Thymus (tissue), 11 donors: ENCODE measurements around the gene RBM43. TPM values are rescaled to one million over a fixed set of nuclear protein-coding genes. Genes with fewer than 3 reads are reported as not detected.
"Not testable (repeated sequence)": the region's sequence is repeated elsewhere in the genome, so short reads cannot be mapped to it uniquely, and the experiment has no call there.

Experiments
- DNase-seq, 9 donors: peaks; one replicate each; pipeline ENCODE4 v3.0.0-alpha.2; 2013; ENCODE audit warnings: low spot score in 9 of 9, low read depth in 6 of 9, missing footprints in 1 of 9
- H3K27ac ChIP-seq, 2 donors: one replicate each; pipeline ENCODE4 v1.5.1; 2013; ENCODE audit warnings: control low read depth in 1 of 2, low read depth in 1 of 2, low read length in 1 of 2, mild to moderate bottlenecking in 1 of 2, moderate library complexity in 1 of 2
- H3K27me3 ChIP-seq, 2 donors: one replicate each; pipeline ENCODE4 v1.5.1; 2013; ENCODE audit warnings: low read length in 1 of 2; ENCODE audit not compliant: control insufficient read depth in 2 of 2, insufficient read depth in 1 of 2
- H3K36me3 ChIP-seq, 2 donors: one replicate each; pipeline ENCODE4 v1.5.1; 2013; ENCODE audit warnings: low read length in 1 of 2, mild to moderate bottlenecking in 1 of 2, moderate library complexity in 1 of 2; ENCODE audit not compliant: control insufficient read depth in 2 of 2, insufficient read depth in 2 of 2
- H3K4me1 ChIP-seq, 2 donors: one replicate each; pipeline ENCODE4 v1.5.1; 2013; ENCODE audit warnings: low read length in 2 of 2; ENCODE audit not compliant: control insufficient read depth in 2 of 2, insufficient read depth in 2 of 2
- H3K4me3 ChIP-seq, 2 donors: one replicate each; pipeline ENCODE4 v1.5.1; 2013; ENCODE audit warnings: low read length in 2 of 2, control low read depth in 1 of 2, mild to moderate bottlenecking in 1 of 2
- H3K9me3 ChIP-seq, 2 donors: one replicate each; pipeline ENCODE4 v1.5.1; 2013; ENCODE audit warnings: low read length in 1 of 2, mild to moderate bottlenecking in 1 of 2; ENCODE audit not compliant: control insufficient read depth in 2 of 2, insufficient read depth in 1 of 2
- WGBS: extraction: QIAGEN DNeasy Blood & Tissue Kit; methylation state at CpG from one replicate; pipeline ENCODE4 v1.1.7; 2013; 5-methylcytosine and 5-hydroxymethylcytosine counted together
- polyA plus RNA-seq: library from polyadenylated mRNA; stranded (reverse); fragments of 200-250 nt; gene quantifications from one replicate; pipeline ENCODE4 v1.2.3, GENCODE V29; 2013
- total RNA-seq: library from RNA; stranded (reverse); fragments of 120-200 nt; gene quantifications from one replicate; pipeline ENCODE4 v1.2.4, GENCODE V29; 2013
- donor health status: healthy.

The RBM43 gene
- total and polyA plus RNA-seq, 2 donors: 4.7 to 9.5 TPM

DNA sequence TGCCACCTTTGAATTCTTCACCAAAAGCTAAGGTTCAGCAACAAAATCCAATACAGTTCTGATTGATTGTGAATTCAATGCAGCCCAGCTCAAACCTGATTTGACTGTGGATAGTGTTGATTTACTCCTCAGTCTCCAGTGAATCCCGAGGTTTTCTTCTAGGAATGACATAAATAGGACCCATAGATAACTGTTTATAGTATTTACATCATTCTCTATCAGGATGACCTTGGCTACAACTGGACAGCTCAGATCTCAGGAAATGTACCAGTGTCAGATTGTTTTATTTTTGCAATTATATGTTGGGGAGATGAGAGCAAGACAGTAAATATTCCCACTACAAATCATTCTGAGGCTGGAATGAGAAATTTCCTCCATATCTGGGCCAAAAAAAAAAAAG, 21.2 kb downstream of the RBM43 start:
- H3K27ac ChIP-seq: no peak overlapping the region
- H3K4me1 ChIP-seq: no peaks in the 10 kb centered on the region
- no peak for DNase-seq
- no peaks in the 10 kb centered on the region for H3K27me3 ChIP-seq
- WGBS: 87% methylated on average over 1 of the region's 1 CpG
- no peak overlapping the region for H3K4me3 ChIP-seq
- H3K9me3 ChIP-seq: no peaks in the 10 kb centered on the region
- H3K36me3 ChIP-seq: no peaks in the 10 kb centered on the region

DNA sequence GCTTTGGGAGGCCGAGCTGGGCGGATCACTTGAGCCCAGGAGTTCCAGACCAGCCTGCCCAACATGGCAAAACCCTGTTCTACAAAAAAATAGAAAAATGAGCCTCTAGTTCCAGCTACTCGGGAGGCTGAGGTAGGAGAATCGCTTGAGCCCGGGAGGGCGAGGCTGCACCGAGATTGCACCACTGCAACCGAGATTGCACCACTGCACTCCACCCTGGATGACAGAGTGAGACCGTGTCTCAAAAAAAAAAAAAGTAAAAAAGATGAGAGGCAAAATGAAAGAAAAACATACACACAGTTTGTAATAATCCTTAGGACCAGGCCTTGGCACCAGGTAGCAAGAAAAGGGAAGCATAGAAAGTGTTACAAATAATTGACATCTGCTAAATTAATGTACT, 22.0 kb downstream of the RBM43 start:
- Histone ChIP-seq H3K4me1 (no peaks in the 10 kb centered on the region), H3K36me3 (no peaks in the 10 kb centered on the region), H3K27me3 (no peaks in the 10 kb centered on the region), H3K27ac (no peak overlapping the region), H3K9me3 (no peaks in the 10 kb centered on the region), H3K4me3 (no peak overlapping the region)
- no peak for DNase-seq
- 97% methylated on average over 9 of the region's 9 CpGs for WGBS

DNA sequence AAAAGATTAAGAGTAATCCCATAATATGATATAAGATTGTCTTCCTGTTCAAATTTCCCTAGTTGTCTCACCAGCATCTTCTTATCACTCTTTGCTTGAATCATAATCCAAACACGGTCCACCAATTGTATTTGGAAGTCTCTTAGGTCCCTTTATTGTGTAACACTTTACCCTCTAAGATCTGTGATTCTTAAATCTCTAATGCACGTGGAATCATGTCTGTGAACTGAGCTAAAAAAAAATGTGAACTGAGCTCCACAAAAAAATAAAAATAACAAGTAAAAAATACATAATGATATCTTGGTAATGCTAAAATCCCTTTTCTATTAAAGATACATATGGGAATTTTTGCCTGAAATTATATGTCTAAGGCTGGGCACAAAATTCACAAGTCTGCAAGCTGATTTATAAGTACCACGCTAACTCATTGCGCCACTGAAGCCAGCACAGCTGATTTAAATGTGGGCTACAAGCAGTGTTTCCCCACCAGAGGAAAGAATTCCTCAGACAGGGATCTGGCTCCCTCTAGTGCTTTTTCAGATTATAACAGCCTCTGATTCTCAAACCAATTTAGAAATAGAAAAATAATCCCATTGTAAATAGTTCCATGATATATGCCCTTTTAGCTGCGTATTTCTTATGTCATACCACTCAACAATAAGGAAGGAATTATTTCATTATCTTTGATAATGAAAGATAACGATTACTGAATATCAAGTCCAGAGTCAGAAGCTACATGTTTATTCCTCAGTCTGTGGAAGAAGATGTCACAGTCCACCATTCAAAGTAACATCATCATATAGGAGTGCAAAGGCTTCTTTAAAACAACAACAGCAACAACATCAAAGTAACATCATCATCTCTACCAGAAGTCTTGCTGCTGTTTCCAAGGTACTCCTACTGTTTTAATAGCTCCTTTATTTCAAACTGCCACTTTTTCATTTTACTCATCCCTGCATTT, 22.9 kb downstream of the RBM43 start:
- Histone ChIP-seq H3K4me3 (no peak overlapping the region), H3K4me1 (no peaks in the 10 kb centered on the region), H3K9me3 (no peaks in the 10 kb centered on the region), H3K36me3 (no peaks in the 10 kb centered on the region), H3K27me3 (no peaks in the 10 kb centered on the region), H3K27ac (no peak overlapping the region)
- DNase-seq: peak in 7 of 9 donors; percentile 11 to 65 (median 29)
- 30% methylated on average over 6 of the region's 6 CpGs for WGBS

DNA sequence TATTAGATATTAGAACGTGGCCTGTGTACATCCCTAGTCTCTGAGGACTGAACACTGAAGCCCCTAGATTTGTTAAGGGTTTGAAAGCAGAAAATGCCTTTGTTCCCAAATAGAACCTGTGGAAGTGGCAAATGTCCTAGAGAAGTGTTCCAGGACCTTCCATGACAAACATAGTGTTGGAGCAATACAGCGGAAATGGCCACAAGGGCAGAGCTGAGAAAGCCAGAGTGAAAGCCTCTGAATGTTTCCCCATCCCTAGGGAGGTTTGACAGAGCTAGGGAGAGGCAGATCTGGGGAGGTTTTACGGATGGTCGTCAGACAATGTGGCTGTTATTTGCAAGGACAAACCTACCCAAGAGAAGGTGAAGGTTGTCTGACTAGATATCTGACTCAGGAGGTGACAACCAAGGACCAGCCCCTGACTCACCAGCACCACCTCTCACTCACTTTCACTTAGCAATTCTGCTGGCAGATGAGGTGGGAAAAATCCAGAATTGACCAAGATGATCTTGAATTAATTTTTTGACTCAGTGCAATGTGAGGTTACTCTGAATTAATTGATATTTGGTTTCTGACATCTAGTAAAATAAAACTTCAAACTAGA, 24.1 kb downstream of the RBM43 start:
- DNase-seq: no peak
- no peaks in the 10 kb centered on the region for H3K27me3 ChIP-seq
- no peaks in the 10 kb centered on the region for H3K36me3 ChIP-seq
- 90% methylated on average over 4 of the region's 4 CpGs for WGBS
- no peak overlapping the region for H3K27ac ChIP-seq
- no peaks in the 10 kb centered on the region for H3K9me3 ChIP-seq
- no peak overlapping the region for H3K4me3 ChIP-seq
- no peaks in the 10 kb centered on the region for H3K4me1 ChIP-seq

DNA sequence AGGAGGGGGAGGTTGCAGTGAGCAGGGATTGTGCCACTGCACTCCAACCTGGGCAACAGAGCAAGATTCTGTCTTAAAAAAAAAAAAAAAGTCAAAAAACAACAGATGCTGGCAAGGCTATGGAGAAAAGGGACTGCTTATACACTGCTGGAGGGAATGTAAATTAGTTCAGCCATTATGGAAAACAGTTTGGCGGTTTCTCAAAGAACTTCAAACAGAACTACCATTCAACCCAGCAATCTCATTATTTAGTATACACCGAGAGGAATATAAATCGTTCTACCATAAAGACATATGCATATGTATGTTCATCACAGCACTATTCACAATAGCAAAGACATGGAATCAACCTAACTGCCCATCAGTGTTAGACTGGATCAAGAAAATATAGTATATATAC, 27.9 kb downstream of the RBM43 start:
- H3K4me1 ChIP-seq, H3K27me3 ChIP-seq, H3K36me3 ChIP-seq, H3K27ac ChIP-seq, H3K9me3 ChIP-seq, DNase-seq, H3K4me3 ChIP-seq: not testable (repeated sequence)
- WGBS: 97% methylated on average over 3 of the region's 3 CpGs

DNA sequence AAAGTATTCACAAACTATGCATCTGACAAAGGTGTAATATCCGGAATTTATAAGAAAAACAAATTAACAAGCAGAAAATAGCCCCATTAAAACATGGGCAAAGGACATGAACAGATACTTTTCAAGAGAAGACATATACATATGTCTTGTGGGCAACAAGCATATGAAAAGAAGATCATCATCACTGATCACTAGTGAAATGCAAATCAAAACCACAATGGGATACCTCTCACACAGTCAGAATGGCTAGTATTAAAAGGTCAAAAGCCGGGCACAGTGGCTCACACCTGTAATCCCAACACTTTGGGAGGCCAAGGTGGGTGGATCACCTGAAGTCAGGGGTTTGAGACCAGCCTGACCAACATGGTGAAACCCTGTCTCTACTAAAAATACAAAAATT, 28.4 kb downstream of the RBM43 start:
- not testable (repeated sequence) for H3K4me1 ChIP-seq, H3K9me3 ChIP-seq, H3K27me3 ChIP-seq, H3K4me3 ChIP-seq, H3K27ac ChIP-seq, H3K36me3 ChIP-seq, DNase-seq
- over 99% methylated on average over 2 of the region's 2 CpGs for WGBS

DNA sequence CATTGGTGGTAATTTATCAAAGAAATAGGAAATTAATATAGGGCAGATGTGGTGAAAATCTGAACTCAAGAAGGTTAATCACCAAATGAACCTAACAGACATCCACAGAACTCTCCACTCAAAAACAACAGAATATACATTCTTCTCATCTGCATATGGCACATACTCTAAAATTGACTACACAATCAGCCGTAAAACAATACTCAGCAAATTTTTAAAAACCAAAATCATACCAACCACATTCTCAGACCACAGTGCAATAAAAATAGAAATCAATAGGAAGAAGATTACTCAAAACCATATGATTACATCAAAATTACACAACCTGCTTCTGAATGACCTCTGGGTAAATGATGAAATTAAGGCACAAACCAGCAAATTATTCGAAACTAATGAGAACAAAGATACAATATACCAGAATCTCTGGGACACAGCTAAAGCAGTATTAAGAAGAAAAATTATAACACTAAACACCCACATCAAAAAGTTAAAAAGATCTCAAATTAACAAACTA, 31.0 kb downstream of the RBM43 start:
- DNase-seq: no peak
- H3K27ac ChIP-seq: no peak overlapping the region
- no peaks in the 10 kb centered on the region for H3K27me3 ChIP-seq
- H3K4me1 ChIP-seq: no peaks in the 10 kb centered on the region
- WGBS: 97% methylated on average over 2 of the region's 2 CpGs
- no peak overlapping the region for H3K4me3 ChIP-seq
- no peaks in the 10 kb centered on the region for H3K36me3 ChIP-seq
- no peaks in the 10 kb centered on the region for H3K9me3 ChIP-seq

DNA sequence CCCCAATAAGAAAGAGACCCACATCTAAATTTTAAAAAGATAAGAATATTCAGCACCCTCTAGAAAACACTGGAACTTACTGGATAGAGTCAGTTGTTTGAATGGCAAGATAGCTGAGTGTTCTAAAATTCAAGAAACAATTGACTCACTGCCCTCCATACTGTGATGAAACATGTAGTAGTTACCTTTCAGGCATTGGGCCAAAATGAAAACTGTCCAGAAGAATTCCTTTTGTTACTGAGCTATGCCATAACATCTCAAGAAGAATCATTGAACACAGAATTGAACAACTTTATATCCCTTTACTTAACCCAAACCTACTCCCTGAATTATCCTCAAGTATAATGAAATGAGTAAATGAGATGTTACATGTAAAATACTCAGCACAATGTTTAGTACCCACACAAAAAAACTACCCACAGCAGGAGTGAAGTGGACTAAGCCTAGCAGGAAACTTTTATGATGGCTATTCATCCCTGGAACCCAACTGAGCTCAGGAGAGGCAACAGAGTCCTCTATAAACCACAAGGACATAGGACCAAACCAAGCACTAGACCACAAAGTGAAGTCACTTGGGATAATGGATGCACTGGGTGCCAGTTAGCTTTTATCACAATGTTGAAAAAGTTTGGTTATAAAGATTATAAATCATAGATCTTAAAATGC, 32.7 kb downstream of the RBM43 start:
- DNase-seq: no peak
- H3K4me3 ChIP-seq: no peak overlapping the region
- H3K27me3 ChIP-seq: no peaks in the 10 kb centered on the region
- no peak overlapping the region for H3K27ac ChIP-seq
- no peaks in the 10 kb centered on the region for H3K9me3 ChIP-seq
- H3K4me1 ChIP-seq: no peaks in the 10 kb centered on the region
- H3K36me3 ChIP-seq: no peaks in the 10 kb centered on the region

DNA sequence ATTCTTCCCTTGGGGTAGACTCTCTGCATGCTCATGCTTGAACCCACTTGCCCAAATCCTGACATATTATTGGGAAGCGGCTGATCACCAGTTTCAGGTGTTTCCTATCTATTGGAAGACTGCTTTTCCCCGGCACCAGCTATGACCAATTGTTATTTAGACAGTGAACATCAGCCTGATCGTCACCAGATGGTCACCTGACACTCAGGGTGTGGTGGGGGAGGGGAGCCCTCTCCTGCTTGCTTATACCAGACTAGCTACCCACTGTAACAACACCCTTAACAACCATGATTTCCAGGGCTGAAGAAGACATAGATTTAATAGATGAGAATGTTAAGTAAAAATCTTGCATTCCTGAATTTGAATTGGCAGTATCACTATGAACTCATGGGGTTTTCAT, 44.3 kb downstream of the RBM43 start:
- Histone ChIP-seq H3K36me3 (no peaks in the 10 kb centered on the region), H3K4me3 (no peak overlapping the region), H3K27me3 (no peaks in the 10 kb centered on the region), H3K9me3 (no peaks in the 10 kb centered on the region), H3K27ac (no peak overlapping the region), H3K4me1 (no peaks in the 10 kb centered on the region)
- no peak for DNase-seq
- WGBS: 83% methylated on average over 3 of the region's 3 CpGs
